HG02623 (cell line): ENCODE measurements around the gene MB21D2.

Experiments used
- ATAC-seq: cut with Tn5 transposase; IDR thresholded peaks from one replicate; pipeline ENCODE4 v1.9.1; 2021; ENCODE audit warnings: moderate library complexity; ENCODE audit not compliant: unreplicated experiment

Gene MB21D2

GRCh38 chr3:192923731-192924130 is 6.1 kb upstream of the MB21D2 start:
- no peak for ATAC-seq

GRCh38 chr3:192921793-192922192 is 4.1 kb upstream of the MB21D2 start:
- ATAC-seq: no peak

- ATAC-seq: no peak
Measured at GRCh38 chr3:192920411-192920810, 2.8 kb upstream of the MB21D2 start.

- ATAC-seq: no peak
Measured at GRCh38 chr3:192919901-192920300, 2.2 kb upstream of the MB21D2 start.

GRCh38 chr3:192918275-192918588 is 576 bp upstream of the MB21D2 start:
- ATAC-seq: no peak

- no peak for ATAC-seq
Measured at GRCh38 chr3:192917028-192917403, 640 bp downstream of the MB21D2 start.

GRCh38 chr3:192916371-192917027 is 1.2 kb downstream of the MB21D2 start:
- ATAC-seq: no peak

- no peak for ATAC-seq
Measured at GRCh38 chr3:192915722-192916121, 1.9 kb downstream of the MB21D2 start.

GRCh38 chr3:192915304-192915703 is 2.4 kb downstream of the MB21D2 start:
- ATAC-seq: peak; percentile 24

GRCh38 chr3:192914848-192915247 is 2.8 kb downstream of the MB21D2 start:
- ATAC-seq: no peak

GRCh38 chr3:192913540-192913939 is 4.1 kb downstream of the MB21D2 start:
- no peak for ATAC-seq

- no peak for ATAC-seq
Measured at GRCh38 chr3:192911293-192911692, 6.4 kb downstream of the MB21D2 start.

GRCh38 chr3:192907784-192908183 is 9.9 kb downstream of the MB21D2 start:
- ATAC-seq: no peak

- no peak for ATAC-seq
Measured at GRCh38 chr3:192906940-192907339, 10.7 kb downstream of the MB21D2 start.

GRCh38 chr3:192905980-192906678 is 11.5 kb downstream of the MB21D2 start:
- ATAC-seq: no peak

GRCh38 chr3:192904632-192905289 is 12.9 kb downstream of the MB21D2 start:
- no peak for ATAC-seq

GRCh38 chr3:192902549-192902948 is 15.1 kb downstream of the MB21D2 start:
- ATAC-seq: no peak

GRCh38 chr3:192901435-192901834 is 16.2 kb downstream of the MB21D2 start:
- no peak for ATAC-seq

- no peak for ATAC-seq
Measured at GRCh38 chr3:192899540-192899982, 18.1 kb downstream of the MB21D2 start.

GRCh38 chr3:192897005-192897404 is 20.7 kb downstream of the MB21D2 start:
- no peak for ATAC-seq

- no peak for ATAC-seq
Measured at GRCh38 chr3:192896208-192896607, 21.4 kb downstream of the MB21D2 start.

GRCh38 chr3:192894676-192895075 is 23.0 kb downstream of the MB21D2 start:
- no peak for ATAC-seq
